Ovary (tissue), 3 donors: Measurements from ENCODE around the gene TAS2R60.

ENCODE experiments used
- CTCF ChIP-seq, 3 donors: fragments of 450-650 bp in 2 of 3; fragments of 200-600 bp in 1 of 3; IDR thresholded peaks; one replicate each; pipeline versions ENCODE4 v1.5.1 to v1.8.0; 2016 to 2022; ENCODE audit warnings: antibody characterized with exemption in 3 of 3, mild to moderate bottlenecking in 1 of 3
- EP300 ChIP-seq: sonication (generic); formaldehyde crosslinking; IDR thresholded peaks from one replicate; pipeline ENCODE4 v1.6.1; 2017; ENCODE audit warnings: antibody characterized with exemption
- POLR2A ChIP-seq: fragments of 450-650 bp; IDR thresholded peaks from one replicate; pipeline ENCODE4 v1.6.1; 2017; ENCODE audit warnings: antibody characterized with exemption, mild to moderate bottlenecking, moderate library complexity
- donor health status: DM: no; HTN: no; CAD: no.

- no peak for TF ChIP-seq CTCF (IDR thresholded peaks at IDR 0.05)
- no peak for TF ChIP-seq POLR2A
- no peak for TF ChIP-seq EP300
Measured at GRCh38 chr7:143455942-143456341, 12.7 kb downstream of the TAS2R60 start.
